ENCODE results near the gene TPP1. TPM values are rescaled to one million over a fixed set of nuclear protein-coding genes. Genes with fewer than 3 reads are reported as not detected.

Gene TPP1
- total and polyA plus RNA-seq, 10 of the 15 experiments (the other 5 are each of a cell fraction or from before 2014, with no cell fraction given): 7.5 to 64.6 (median 38.3) TPM

DNA sequence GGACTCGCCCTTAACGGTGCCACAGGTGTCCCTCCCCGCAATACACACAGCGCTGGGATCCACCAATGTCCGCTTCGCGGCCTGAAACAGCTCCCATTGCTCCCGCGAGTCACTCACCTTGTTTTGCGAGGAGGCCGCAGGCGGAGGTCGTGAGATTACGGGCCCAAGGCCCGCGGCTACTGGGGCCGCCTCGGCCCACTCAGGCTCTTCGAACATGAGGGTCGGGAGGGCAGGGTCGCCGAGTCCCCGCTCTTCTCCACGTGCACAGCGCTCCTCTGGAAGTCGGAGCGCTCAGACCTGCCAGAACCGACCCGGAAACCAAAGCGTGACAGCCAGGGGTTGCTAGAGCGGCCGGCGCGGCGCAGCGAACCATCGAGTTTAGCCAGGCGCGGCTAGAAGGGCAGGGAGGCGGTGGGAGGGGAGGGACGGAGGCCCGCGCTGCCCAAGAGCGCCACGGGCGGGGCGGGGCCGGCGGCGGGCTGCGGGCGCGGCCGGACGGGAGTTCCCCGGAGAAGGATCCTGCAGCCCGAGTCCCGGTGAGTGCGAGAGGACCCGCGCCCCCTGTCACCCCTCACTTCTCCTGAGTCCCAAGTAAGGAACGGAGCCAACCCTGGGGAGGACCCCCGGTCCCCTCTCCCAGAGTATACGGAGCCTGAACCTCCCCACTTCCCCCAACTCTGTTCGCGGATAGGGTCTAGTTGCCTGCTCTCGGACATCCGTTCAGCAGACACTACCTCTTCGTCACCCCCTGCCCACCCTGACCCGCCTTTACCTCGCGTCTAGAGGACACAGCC is 15.7 kb downstream of the TPP1 start, which contains the start of the genes ILK and RRP8 (continued):
- TF ChIP-seq RAD21 (IDR thresholded peaks at IDR 0.05; ENCODE audit: insufficient read depth, low read depth, low read length) (0 out of 2 replicates have a peak, but pooled peaks have one; percentile 21), RCOR1 (conservative IDR thresholded peaks at IDR 0.05; ENCODE audit: low read depth, low read length) (no peak), SREBF1 (IDR thresholded peaks at IDR 0.05; ENCODE audit: low read length) (no peak), NFXL1 (IDR thresholded peaks at IDR 0.05; ENCODE audit: borderline replicate concordance) (no peak), TCF12 (IDR thresholded peaks at IDR 0.05; ENCODE audit: low read depth, low read length) (peak; percentile 54), MEF2A (IDR thresholded peaks at IDR 0.05; ENCODE audit: insufficient read depth, low read depth, low read length) (0 out of 2 replicates have a peak, but pooled peaks have one; percentile 31), SP1 (IDR thresholded peaks at IDR 0.05; ENCODE audit: low read depth, low read length) (peak; percentile 75), ZNF384 (IDR thresholded peaks at IDR 0.05; ENCODE audit: borderline replicate concordance, low read depth, low read length) (no peak), CBFB (IDR thresholded peaks at IDR 0.05; ENCODE audit: low read depth) (peak; percentile 68), HDAC2 (IDR thresholded peaks at IDR 0.05) (no peak), SUZ12 (IDR thresholded peaks at IDR 0.05; ENCODE audit: unreplicated experiment) (no peak), ZNF24 (IDR thresholded peaks at IDR 0.05) (peak; percentile 85), MTA3 (IDR thresholded peaks at IDR 0.05; ENCODE audit: borderline replicate concordance, low read length) (no peak; the same call in 1 of the 2 replicates), TCF7 (IDR thresholded peaks at IDR 0.05; ENCODE audit: borderline replicate concordance) (no peak), MTA2 (IDR thresholded peaks at IDR 0.05; ENCODE audit: low read depth) (no peak)
- TF ChIP-seq, protein P1, sequence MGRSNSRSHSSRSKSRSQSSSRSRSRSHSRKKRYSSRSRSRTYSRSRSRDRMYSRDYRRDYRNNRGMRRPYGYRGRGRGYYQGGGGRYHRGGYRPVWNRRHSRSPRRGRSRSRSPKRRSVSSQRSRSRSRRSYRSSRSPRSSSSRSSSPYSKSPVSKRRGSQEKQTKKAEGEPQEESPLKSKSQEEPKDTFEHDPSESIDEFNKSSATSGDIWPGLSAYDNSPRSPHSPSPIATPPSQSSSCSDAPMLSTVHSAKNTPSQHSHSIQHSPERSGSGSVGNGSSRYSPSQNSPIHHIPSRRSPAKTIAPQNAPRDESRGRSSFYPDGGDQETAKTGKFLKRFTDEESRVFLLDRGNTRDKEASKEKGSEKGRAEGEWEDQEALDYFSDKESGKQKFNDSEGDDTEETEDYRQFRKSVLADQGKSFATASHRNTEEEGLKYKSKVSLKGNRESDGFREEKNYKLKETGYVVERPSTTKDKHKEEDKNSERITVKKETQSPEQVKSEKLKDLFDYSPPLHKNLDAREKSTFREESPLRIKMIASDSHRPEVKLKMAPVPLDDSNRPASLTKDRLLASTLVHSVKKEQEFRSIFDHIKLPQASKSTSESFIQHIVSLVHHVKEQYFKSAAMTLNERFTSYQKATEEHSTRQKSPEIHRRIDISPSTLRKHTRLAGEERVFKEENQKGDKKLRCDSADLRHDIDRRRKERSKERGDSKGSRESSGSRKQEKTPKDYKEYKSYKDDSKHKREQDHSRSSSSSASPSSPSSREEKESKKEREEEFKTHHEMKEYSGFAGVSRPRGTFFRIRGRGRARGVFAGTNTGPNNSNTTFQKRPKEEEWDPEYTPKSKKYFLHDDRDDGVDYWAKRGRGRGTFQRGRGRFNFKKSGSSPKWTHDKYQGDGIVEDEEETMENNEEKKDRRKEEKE (IDR thresholded peaks at IDR 0.05): no peak
- TF ChIP-seq, protein P2, sequence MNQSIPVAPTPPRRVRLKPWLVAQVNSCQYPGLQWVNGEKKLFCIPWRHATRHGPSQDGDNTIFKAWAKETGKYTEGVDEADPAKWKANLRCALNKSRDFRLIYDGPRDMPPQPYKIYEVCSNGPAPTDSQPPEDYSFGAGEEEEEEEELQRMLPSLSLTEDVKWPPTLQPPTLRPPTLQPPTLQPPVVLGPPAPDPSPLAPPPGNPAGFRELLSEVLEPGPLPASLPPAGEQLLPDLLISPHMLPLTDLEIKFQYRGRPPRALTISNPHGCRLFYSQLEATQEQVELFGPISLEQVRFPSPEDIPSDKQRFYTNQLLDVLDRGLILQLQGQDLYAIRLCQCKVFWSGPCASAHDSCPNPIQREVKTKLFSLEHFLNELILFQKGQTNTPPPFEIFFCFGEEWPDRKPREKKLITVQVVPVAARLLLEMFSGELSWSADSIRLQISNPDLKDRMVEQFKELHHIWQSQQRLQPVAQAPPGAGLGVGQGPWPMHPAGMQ (IDR thresholded peaks at IDR 0.05; ENCODE audit: borderline replicate concordance): no peak
- TF ChIP-seq, protein P3, sequence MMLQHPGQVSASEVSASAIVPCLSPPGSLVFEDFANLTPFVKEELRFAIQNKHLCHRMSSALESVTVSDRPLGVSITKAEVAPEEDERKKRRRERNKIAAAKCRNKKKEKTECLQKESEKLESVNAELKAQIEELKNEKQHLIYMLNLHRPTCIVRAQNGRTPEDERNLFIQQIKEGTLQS (IDR thresholded peaks at IDR 0.05; ENCODE audit: borderline replicate concordance, extremely low read depth, low read depth, low read length): no peak
- TF ChIP-seq, protein P4, sequence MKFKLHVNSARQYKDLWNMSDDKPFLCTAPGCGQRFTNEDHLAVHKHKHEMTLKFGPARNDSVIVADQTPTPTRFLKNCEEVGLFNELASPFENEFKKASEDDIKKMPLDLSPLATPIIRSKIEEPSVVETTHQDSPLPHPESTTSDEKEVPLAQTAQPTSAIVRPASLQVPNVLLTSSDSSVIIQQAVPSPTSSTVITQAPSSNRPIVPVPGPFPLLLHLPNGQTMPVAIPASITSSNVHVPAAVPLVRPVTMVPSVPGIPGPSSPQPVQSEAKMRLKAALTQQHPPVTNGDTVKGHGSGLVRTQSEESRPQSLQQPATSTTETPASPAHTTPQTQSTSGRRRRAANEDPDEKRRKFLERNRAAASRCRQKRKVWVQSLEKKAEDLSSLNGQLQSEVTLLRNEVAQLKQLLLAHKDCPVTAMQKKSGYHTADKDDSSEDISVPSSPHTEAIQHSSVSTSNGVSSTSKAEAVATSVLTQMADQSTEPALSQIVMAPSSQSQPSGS (IDR thresholded peaks at IDR 0.05; ENCODE audit: low read length): no peak
- TF ChIP-seq, protein P5, sequence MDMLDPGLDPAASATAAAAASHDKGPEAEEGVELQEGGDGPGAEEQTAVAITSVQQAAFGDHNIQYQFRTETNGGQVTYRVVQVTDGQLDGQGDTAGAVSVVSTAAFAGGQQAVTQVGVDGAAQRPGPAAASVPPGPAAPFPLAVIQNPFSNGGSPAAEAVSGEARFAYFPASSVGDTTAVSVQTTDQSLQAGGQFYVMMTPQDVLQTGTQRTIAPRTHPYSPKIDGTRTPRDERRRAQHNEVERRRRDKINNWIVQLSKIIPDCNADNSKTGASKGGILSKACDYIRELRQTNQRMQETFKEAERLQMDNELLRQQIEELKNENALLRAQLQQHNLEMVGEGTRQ (IDR thresholded peaks at IDR 0.05; ENCODE audit: borderline replicate concordance, low read depth, low read length): no peak
- TF ChIP-seq, protein P6, sequence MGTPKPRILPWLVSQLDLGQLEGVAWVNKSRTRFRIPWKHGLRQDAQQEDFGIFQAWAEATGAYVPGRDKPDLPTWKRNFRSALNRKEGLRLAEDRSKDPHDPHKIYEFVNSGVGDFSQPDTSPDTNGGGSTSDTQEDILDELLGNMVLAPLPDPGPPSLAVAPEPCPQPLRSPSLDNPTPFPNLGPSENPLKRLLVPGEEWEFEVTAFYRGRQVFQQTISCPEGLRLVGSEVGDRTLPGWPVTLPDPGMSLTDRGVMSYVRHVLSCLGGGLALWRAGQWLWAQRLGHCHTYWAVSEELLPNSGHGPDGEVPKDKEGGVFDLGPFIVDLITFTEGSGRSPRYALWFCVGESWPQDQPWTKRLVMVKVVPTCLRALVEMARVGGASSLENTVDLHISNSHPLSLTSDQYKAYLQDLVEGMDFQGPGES (IDR thresholded peaks at IDR 0.05): no peak

All from GM12878 (cell line).